ENCODE data around the gene DCC.
"Not testable (repeated sequence)": the region's sequence is repeated elsewhere in the genome, so short reads cannot be mapped to it uniquely, and the experiment has no call there.

Gene DCC

GRCh38 chr18:52345428-52345827, 5.4 kb downstream of the DCC start:
- H3K9me3 ChIP-seq (ENCODE audit: control insufficient read depth, insufficient read depth, low read length): no peaks in the 10 kb centered on the region
- no peaks in the 10 kb centered on the region for H3K4me1 ChIP-seq (ENCODE audit: control insufficient read depth, insufficient read depth, low read length)
- no peak for DNase-seq (ENCODE audit: low read depth, low spot score)
- H3K27ac ChIP-seq (ENCODE audit: low read length): no peak overlapping the region
- H3K4me3 ChIP-seq (ENCODE audit: low read length): no peak overlapping the region
- WGBS (ENCODE audit: insufficient coverage, insufficient read length): no CpG with 5 or more reads among the region's 4 CpGs
- peaks cover 13% of the 10 kb centered on the region for H3K27me3 ChIP-seq (ENCODE audit: control insufficient read depth, insufficient read depth, low read length)
- no peaks in the 10 kb centered on the region for H3K36me3 ChIP-seq (ENCODE audit: control insufficient read depth, insufficient read depth, low read length)

- H3K9me3 ChIP-seq (ENCODE audit: control insufficient read depth, insufficient read depth, low read length): no peaks in the 10 kb centered on the region
- H3K36me3 ChIP-seq (ENCODE audit: control insufficient read depth, insufficient read depth, low read length): no peaks in the 10 kb centered on the region
- no peaks in the 10 kb centered on the region for H3K4me1 ChIP-seq (ENCODE audit: control insufficient read depth, insufficient read depth, low read length)
- no peak for DNase-seq (ENCODE audit: low read depth, low spot score)
- H3K27me3 ChIP-seq (ENCODE audit: control insufficient read depth, insufficient read depth, low read length): no peaks in the 10 kb centered on the region
- H3K27ac ChIP-seq (ENCODE audit: low read length): no peak overlapping the region
- no peak overlapping the region for H3K4me3 ChIP-seq (ENCODE audit: low read length)
- no CpG with 5 or more reads among the region's 3 CpGs for WGBS (ENCODE audit: insufficient coverage, insufficient read length)
Observed at GRCh38 chr18:52348209-52348608, 8.2 kb downstream of the DCC start.

GRCh38 chr18:52349498-52349897, 9.5 kb downstream of the DCC start:
- Histone ChIP-seq H3K4me1 (ENCODE audit: control insufficient read depth, insufficient read depth, low read length) (no peaks in the 10 kb centered on the region), H3K9me3 (ENCODE audit: control insufficient read depth, insufficient read depth, low read length) (no peaks in the 10 kb centered on the region), H3K27ac (ENCODE audit: low read length) (no peak overlapping the region), H3K27me3 (ENCODE audit: control insufficient read depth, insufficient read depth, low read length) (no peaks in the 10 kb centered on the region), H3K36me3 (ENCODE audit: control insufficient read depth, insufficient read depth, low read length) (no peaks in the 10 kb centered on the region), H3K4me3 (ENCODE audit: low read length) (no peak overlapping the region)
- no peak for DNase-seq (ENCODE audit: low read depth, low spot score)
- no CpG with 5 or more reads among the region's 2 CpGs for WGBS (ENCODE audit: insufficient coverage, insufficient read length)

- Histone ChIP-seq H3K27ac (ENCODE audit: low read length) (no peak overlapping the region), H3K4me3 (ENCODE audit: low read length) (no peak overlapping the region), H3K4me1 (ENCODE audit: control insufficient read depth, insufficient read depth, low read length) (no peaks in the 10 kb centered on the region), H3K9me3 (ENCODE audit: control insufficient read depth, insufficient read depth, low read length) (no peaks in the 10 kb centered on the region), H3K27me3 (ENCODE audit: control insufficient read depth, insufficient read depth, low read length) (no peaks in the 10 kb centered on the region), H3K36me3 (ENCODE audit: control insufficient read depth, insufficient read depth, low read length) (no peaks in the 10 kb centered on the region)
- WGBS (ENCODE audit: insufficient coverage, insufficient read length): no CpG with 5 or more reads among the region's 3 CpGs
- no peak for DNase-seq (ENCODE audit: low read depth, low spot score)
Observed at GRCh38 chr18:52352920-52353319, 12.9 kb downstream of the DCC start.

GRCh38 chr18:52353589-52353988, 13.6 kb downstream of the DCC start:
- no peaks in the 10 kb centered on the region for H3K27me3 ChIP-seq (ENCODE audit: control insufficient read depth, insufficient read depth, low read length)
- H3K36me3 ChIP-seq (ENCODE audit: control insufficient read depth, insufficient read depth, low read length): no peaks in the 10 kb centered on the region
- WGBS (ENCODE audit: insufficient coverage, insufficient read length): no CpG with 5 or more reads among the region's 4 CpGs
- H3K4me1 ChIP-seq (ENCODE audit: control insufficient read depth, insufficient read depth, low read length): no peaks in the 10 kb centered on the region
- no peak for DNase-seq (ENCODE audit: low read depth, low spot score)
- H3K9me3 ChIP-seq (ENCODE audit: control insufficient read depth, insufficient read depth, low read length): no peaks in the 10 kb centered on the region
- no peak overlapping the region for H3K4me3 ChIP-seq (ENCODE audit: low read length)
- no peak overlapping the region for H3K27ac ChIP-seq (ENCODE audit: low read length)

GRCh38 chr18:52363861-52364260, 23.9 kb downstream of the DCC start:
- H3K4me3 ChIP-seq (ENCODE audit: low read length): no peak overlapping the region
- H3K36me3 ChIP-seq (ENCODE audit: control insufficient read depth, insufficient read depth, low read length): no peaks in the 10 kb centered on the region
- no peak for DNase-seq (ENCODE audit: low read depth, low spot score)
- no peaks in the 10 kb centered on the region for H3K9me3 ChIP-seq (ENCODE audit: control insufficient read depth, insufficient read depth, low read length)
- WGBS (ENCODE audit: insufficient coverage, insufficient read length): no CpG with 5 or more reads among the region's 1 CpG
- no peaks in the 10 kb centered on the region for H3K27me3 ChIP-seq (ENCODE audit: control insufficient read depth, insufficient read depth, low read length)
- no peaks in the 10 kb centered on the region for H3K4me1 ChIP-seq (ENCODE audit: control insufficient read depth, insufficient read depth, low read length)
- no peak overlapping the region for H3K27ac ChIP-seq (ENCODE audit: low read length)

- H3K27me3 ChIP-seq (ENCODE audit: control insufficient read depth, insufficient read depth, low read length); DNase-seq (ENCODE audit: low read depth, low spot score); H3K9me3 ChIP-seq (ENCODE audit: control insufficient read depth, insufficient read depth, low read length); H3K27ac ChIP-seq (ENCODE audit: low read length); H3K36me3 ChIP-seq (ENCODE audit: control insufficient read depth, insufficient read depth, low read length); H3K4me3 ChIP-seq (ENCODE audit: low read length); H3K4me1 ChIP-seq (ENCODE audit: control insufficient read depth, insufficient read depth, low read length): not testable (repeated sequence)
- WGBS (ENCODE audit: insufficient coverage, insufficient read length): no CpG with 5 or more reads among the region's 27 CpGs
Observed at GRCh38 chr18:52366851-52367250, 26.9 kb downstream of the DCC start.

GRCh38 chr18:52367953-52368742, 28.2 kb downstream of the DCC start:
- H3K27ac ChIP-seq (ENCODE audit: low read length): no peak overlapping the region
- no peaks in the 10 kb centered on the region for H3K27me3 ChIP-seq (ENCODE audit: control insufficient read depth, insufficient read depth, low read length)
- H3K4me3 ChIP-seq (ENCODE audit: low read length): no peak overlapping the region
- H3K36me3 ChIP-seq (ENCODE audit: control insufficient read depth, insufficient read depth, low read length): no peaks in the 10 kb centered on the region
- no peak for DNase-seq (ENCODE audit: low read depth, low spot score)
- no CpG with 5 or more reads among the region's 3 CpGs for WGBS (ENCODE audit: insufficient coverage, insufficient read length)
- no peaks in the 10 kb centered on the region for H3K4me1 ChIP-seq (ENCODE audit: control insufficient read depth, insufficient read depth, low read length)
- H3K9me3 ChIP-seq (ENCODE audit: control insufficient read depth, insufficient read depth, low read length): no peaks in the 10 kb centered on the region

- no peaks in the 10 kb centered on the region for H3K4me1 ChIP-seq (ENCODE audit: control insufficient read depth, insufficient read depth, low read length)
- no peaks in the 10 kb centered on the region for H3K27me3 ChIP-seq (ENCODE audit: control insufficient read depth, insufficient read depth, low read length)
- no peak for DNase-seq (ENCODE audit: low read depth, low spot score)
- no peak overlapping the region for H3K4me3 ChIP-seq (ENCODE audit: low read length)
- H3K27ac ChIP-seq (ENCODE audit: low read length): no peak overlapping the region
- WGBS (ENCODE audit: insufficient coverage, insufficient read length): no CpG with 5 or more reads among the region's 2 CpGs
- H3K36me3 ChIP-seq (ENCODE audit: control insufficient read depth, insufficient read depth, low read length): no peaks in the 10 kb centered on the region
- no peaks in the 10 kb centered on the region for H3K9me3 ChIP-seq (ENCODE audit: control insufficient read depth, insufficient read depth, low read length)
Observed at GRCh38 chr18:52370841-52371240, 30.8 kb downstream of the DCC start.

- no CpG with 5 or more reads among the region's 1 CpG for WGBS (ENCODE audit: insufficient coverage, insufficient read length)
- Histone ChIP-seq H3K4me3 (ENCODE audit: low read length) (no peak overlapping the region), H3K27me3 (ENCODE audit: control insufficient read depth, insufficient read depth, low read length) (no peaks in the 10 kb centered on the region), H3K4me1 (ENCODE audit: control insufficient read depth, insufficient read depth, low read length) (no peaks in the 10 kb centered on the region), H3K36me3 (ENCODE audit: control insufficient read depth, insufficient read depth, low read length) (no peaks in the 10 kb centered on the region), H3K27ac (ENCODE audit: low read length) (no peak overlapping the region), H3K9me3 (ENCODE audit: control insufficient read depth, insufficient read depth, low read length) (no peaks in the 10 kb centered on the region)
- DNase-seq (ENCODE audit: low read depth, low spot score): no peak
Observed at GRCh38 chr18:52376104-52376503, 36.1 kb downstream of the DCC start.

GRCh38 chr18:52377094-52377493, 37.1 kb downstream of the DCC start:
- no peaks in the 10 kb centered on the region for H3K4me1 ChIP-seq (ENCODE audit: control insufficient read depth, insufficient read depth, low read length)
- no peak overlapping the region for H3K27ac ChIP-seq (ENCODE audit: low read length)
- H3K9me3 ChIP-seq (ENCODE audit: control insufficient read depth, insufficient read depth, low read length): no peaks in the 10 kb centered on the region
- DNase-seq (ENCODE audit: low read depth, low spot score): no peak
- no peak overlapping the region for H3K4me3 ChIP-seq (ENCODE audit: low read length)
- H3K36me3 ChIP-seq (ENCODE audit: control insufficient read depth, insufficient read depth, low read length): no peaks in the 10 kb centered on the region
- H3K27me3 ChIP-seq (ENCODE audit: control insufficient read depth, insufficient read depth, low read length): no peaks in the 10 kb centered on the region
